HG02610 (cell line): Measurements from ENCODE around the gene MBTPS2.
"Not testable (repeated sequence)": the region's sequence is repeated elsewhere in the genome, so short reads cannot be mapped to it uniquely, and the experiment has no call there.

Experiments
- ATAC-seq: cut with Tn5 transposase; IDR thresholded peaks from one replicate; pipeline ENCODE4 v1.9.1; 2021; ENCODE audit warnings: mild to moderate bottlenecking, moderate library complexity; ENCODE audit not compliant: unreplicated experiment

MBTPS2 gene

GRCh38 chrX:21839334-21840192 is at the start of gene MBTPS2:
Gene MBTPS2 (plus strand): TSS chrX:21839617. CDS start chrX:21839735, 118 bp downstream.
- peak; percentile 88 for ATAC-seq

DNA sequence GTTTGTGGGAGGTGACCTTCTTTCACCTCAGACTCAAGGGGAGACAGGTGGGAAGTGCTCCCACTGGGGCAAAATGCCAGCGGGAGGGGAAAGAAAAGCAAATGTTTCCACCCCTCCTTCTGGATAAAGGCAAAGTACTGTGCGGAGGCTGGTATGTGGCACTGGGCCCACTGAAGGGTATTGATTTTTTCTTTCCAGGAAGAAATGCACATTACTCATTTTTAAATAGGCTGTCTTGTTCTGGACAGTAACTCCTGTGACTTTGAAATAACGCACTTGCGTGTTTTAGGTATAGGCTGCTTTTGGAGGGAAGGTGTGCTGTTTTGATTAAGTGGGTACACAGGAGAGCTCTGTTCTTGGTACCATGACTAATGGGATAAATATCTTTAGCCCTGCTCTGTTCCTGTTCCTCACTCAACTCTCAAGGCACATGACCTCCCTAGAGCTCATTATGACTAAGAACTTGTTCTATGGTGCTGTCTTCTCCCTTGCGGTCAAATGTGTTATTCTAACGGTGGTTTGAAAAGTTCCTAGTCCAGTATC is 40.7 kb upstream of the MBTPS2 start:
- ATAC-seq, result no peak

- no peak for ATAC-seq
Measured at GRCh38 chrX:21799767-21800166, 39.6 kb upstream of the MBTPS2 start.

DNA sequence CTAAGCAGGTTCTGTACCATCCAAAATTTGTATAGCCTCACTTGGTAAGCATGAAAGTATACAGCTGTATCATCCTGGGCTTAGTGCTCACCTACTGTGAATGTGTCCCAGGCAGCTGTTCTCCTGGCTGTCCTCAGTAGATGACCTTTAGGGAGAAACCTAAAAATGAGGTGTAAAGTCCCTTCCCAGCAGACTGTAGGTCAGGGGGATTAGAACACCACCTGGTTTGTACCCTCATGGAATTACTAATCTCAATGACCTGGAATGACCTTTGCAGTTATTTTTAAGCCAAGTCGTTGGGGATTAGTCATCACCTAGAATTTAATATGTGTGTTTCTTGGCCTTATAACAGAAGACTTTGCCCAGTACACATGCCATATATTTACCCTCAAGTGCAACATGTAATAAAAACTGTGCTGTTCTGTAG is 39.1 kb upstream of the MBTPS2 start:
- ATAC-seq, result peak; percentile 75

- ATAC-seq, result no peak
Measured at GRCh38 chrX:21802054-21802670, 37.3 kb upstream of the MBTPS2 start.

DNA sequence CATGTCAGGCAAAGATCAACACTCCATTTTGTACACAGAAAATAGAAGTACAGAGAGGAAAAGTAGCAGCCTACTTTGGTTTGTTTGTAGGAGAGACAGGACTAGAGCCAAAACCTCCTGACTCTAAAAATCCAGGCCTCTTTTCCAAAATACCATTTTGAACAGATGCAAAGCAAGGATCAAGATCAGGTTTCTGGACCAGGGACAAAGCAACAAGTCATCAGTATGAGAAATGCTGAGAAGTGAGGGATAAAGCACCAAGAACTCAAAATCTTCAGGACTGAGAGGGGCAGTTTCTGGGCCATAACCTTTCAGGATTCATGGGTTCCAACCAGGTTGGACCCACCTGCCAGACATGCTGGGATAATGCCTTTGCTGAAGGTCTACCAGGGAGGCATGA is 36.6 kb upstream of the MBTPS2 start:
- no peak for ATAC-seq

- ATAC-seq, result no peak
Measured at GRCh38 chrX:21806691-21807090, 32.7 kb upstream of the MBTPS2 start.

DNA sequence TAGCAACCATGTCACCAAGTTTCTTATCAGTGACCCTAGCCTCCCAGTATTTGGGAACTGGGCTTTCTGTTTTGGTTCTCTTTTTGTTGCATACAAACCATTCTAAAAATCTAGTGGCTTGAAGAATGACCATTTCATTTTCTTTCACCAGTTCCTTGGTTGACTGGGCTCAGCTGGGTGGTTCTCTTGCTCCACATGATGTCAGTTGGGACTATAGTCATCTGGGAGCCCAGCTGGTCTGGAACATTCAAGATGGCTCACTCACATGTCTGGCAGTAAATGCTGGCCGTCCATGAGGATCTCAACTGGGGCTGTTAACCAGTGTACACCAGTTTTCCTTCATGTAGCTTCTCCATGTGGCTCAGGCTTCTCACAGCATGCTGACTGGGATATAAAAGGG is 27.6 kb upstream of the MBTPS2 start:
- no peak for ATAC-seq

DNA sequence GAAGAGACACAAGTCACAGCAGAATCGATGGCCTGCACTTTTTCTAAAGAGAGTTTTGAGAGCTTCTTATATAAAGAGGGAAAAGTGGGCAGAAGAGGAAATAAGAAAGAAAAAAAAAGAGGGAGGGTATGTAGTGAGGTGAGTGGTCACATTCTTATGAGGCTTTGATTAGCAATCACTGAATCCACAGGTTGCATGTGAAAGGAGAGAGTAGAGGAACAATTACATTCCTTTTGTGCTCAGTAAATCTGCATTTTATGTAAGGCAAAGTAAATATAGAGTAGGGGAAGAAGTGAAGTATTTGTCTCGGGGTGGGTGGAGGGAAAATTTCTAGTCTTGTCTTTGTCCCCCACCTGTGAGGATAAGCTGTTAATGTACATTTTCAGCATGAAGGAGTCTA is 26.8 kb upstream of the MBTPS2 start:
- ATAC-seq, result no peak

DNA sequence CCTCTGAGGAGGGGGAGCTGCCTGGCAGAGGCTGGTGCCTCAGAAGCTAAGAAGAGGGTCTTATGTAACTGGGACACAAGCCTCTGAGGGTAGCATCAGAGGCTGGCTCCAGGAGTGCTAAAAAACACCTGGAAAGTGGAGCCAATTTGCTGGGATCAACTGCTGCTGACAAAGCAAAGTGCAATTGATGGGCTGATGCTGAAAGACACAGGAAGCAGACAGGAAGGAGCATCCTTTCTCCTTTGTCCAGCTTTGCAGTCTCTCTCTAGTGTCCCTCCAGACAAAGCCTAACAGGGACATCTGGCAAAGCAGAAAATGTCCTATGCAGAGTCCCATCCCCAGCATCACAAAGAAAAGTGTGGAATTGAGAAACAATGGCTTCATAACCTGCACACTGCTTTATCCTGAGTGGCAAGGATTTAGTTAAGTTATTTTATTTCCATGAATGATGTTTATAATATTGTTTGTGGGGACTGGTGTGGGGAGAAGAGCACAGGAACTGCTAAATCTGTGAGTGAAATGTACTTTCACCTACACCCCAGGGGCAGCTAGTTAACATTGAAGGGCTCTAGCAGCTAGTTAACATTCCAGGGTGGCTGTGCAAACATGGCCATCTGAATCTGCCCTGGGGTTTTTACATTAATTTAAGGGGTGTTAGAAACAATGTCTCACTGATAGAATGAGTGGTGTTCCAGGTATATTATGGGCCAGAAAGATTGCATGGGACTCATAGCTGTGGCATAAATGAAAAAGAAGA is 25.6 kb upstream of the MBTPS2 start:
- ATAC-seq, result no peak

DNA sequence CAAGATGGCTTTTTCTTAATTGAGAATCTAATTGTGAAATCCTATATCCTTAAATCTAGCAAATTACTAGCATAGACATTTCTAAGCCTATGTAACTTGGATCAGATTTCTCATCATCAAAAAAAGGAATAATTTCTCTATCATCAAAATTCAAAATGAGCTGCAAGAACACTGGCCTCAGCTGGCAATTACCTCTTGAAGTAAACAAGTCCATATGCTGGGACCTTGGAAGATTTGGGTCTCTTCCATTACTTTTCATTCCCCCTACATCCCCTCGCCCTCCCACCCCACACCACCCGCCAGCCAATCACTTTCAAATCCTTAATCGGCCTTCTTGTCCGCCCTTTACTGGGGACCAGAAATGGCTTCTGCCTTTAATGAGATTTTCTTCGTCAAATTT is 23.3 kb upstream of the MBTPS2 start:
- ATAC-seq, result no peak

- not testable (repeated sequence) for ATAC-seq
Measured at GRCh38 chrX:21820170-21820569, 19.2 kb upstream of the MBTPS2 start.

DNA sequence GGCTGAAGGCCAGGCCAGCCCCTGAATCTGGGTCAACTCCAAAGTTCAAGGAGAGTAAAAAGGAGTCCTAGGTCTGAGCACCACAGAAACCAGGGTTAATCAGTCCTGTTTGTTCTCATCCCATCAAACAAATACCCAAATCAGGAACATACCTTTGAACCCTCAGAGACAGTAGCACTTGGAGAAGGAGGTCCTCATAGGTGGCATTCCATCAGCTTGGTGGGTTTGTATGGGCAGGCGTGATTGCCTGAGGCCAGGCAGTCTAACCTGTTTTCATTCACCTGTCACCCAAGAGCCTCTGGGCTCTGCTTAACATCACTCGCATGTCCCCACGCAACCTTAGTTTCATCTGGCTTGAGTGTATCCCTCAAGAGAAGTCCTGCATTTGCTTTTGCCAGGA is 17.5 kb upstream of the MBTPS2 start:
- ATAC-seq, result no peak

DNA sequence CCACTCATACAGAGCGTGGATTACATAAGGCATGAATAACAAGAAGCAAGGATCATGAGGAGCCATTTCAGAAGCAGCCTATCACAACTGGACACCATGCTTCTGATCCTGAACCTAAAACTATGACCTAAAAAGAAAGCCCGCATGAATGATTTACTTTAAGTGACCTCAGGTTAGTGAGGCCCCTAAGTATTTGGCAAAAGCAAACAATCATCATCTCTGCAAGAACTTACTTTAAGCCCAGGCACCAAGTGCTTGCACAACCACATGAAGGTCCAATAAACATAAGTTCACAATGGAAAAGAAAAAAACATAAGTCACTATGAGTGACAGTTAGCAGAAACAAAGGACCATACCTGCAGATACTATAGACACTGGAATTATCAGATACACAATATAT is 7.9 kb upstream of the MBTPS2 start:
- ATAC-seq, result no peak

DNA sequence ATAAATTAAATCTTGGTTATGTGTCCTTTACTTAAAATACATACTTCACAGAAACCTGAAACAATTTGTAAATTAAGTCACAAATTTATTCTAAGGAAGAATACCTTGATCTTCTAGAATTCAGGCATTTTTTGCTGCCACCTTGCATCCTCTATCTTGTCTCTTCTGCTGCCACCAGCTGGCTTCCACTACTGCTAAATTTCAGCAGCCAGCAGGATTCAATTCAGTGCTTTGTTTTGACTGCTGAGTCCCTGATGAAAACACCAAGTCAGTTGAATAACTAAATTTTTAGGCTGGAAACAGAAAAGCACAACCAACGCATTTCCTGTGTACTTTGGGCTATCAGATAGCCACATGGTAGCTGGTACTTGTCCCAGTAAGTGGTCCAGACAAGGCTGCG is 2.4 kb upstream of the MBTPS2 start:
- no peak for ATAC-seq

- ATAC-seq, result no peak
Measured at GRCh38 chrX:21838937-21839333, 482 bp upstream of the MBTPS2 start.

DNA sequence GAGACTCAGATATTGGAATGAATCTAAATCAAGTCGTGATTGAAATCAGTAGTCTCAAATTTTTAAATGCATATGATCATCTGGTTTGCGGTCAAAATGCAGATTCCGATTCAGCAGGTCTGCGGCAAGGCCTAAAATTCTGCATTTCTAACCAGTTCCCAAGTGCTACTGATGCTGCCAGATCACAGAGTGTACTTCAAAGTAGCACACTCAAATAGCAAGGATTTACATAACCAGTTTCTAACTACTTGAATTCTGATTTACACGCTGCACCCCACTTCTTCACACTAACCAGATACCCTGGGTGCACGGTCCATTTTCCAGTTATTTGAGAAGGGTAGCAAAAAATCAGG is 752 bp downstream of the MBTPS2 start:
- ATAC-seq, result no peak

- no peak for ATAC-seq
Measured at GRCh38 chrX:21843179-21843578, 3.8 kb downstream of the MBTPS2 start.

DNA sequence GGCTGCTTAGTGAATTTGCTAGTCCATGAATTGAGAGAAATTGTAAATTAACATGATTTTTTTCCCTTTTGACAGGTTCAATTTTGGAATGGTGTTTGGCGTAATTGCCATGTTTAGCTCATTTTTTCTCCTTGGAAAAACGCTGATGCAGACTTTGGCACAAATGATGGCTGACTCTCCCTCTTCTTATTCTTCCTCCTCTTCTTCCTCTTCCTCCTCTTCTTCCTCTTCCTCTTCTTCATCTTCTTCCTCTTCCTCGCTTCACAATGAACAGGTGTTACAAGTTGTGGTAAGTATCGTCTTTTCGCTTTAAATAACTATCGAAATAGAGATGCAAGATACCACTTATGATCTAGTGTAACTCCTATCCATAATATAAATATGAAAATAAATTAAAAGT is 5.7 kb downstream of the MBTPS2 start:
- no peak for ATAC-seq

- no peak for ATAC-seq
Measured at GRCh38 chrX:21847342-21847741, 7.9 kb downstream of the MBTPS2 start.

- ATAC-seq, result no peak
Measured at GRCh38 chrX:21853578-21853977, 14.2 kb downstream of the MBTPS2 start.
